GM18861 (cell line): ENCODE measurements around the gene SRRM3.
"Not testable (repeated sequence)": the region's sequence is repeated elsewhere in the genome, so short reads cannot be mapped to it uniquely, and the experiment has no call there.

ENCODE experiments used
- ATAC-seq: cut with Tn5 transposase; IDR thresholded peaks from one replicate; pipeline ENCODE4 v1.9.1; 2021; ENCODE audit not compliant: unreplicated experiment

Gene SRRM3

GRCh38 chr7:76335417-76335816 lies 133.7 kb downstream of the SRRM3 start:
- ATAC-seq, result not testable (repeated sequence)

- no peak for ATAC-seq
Observed at GRCh38 chr7:76336094-76336493, 134.4 kb downstream of the SRRM3 start.
